ENCODE results near the gene RGS8.
A peak's percentile ranks its signal among the peaks of the same experiment; 100 is the strongest.

RGS8 gene

DNA sequence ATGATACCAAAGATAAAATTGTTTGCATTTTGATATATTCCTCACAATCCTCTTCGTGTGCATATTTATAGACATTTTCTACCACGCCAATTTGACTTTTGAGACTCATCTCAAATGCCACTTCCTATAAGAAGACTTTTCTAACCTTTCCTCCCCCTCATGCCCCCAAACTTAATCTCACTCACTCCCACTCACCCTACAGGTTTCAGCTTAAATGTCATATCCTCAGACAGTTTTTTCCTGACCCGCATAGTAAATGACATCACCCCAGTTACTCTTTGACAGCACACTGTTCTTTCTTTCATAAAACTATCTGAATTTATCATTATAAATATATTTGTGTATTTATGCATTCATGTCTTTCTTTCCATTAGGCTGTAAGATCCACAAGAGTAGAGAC is 29.6 kb upstream of the RGS8 start:
- TF ChIP-seq, protein P1, sequence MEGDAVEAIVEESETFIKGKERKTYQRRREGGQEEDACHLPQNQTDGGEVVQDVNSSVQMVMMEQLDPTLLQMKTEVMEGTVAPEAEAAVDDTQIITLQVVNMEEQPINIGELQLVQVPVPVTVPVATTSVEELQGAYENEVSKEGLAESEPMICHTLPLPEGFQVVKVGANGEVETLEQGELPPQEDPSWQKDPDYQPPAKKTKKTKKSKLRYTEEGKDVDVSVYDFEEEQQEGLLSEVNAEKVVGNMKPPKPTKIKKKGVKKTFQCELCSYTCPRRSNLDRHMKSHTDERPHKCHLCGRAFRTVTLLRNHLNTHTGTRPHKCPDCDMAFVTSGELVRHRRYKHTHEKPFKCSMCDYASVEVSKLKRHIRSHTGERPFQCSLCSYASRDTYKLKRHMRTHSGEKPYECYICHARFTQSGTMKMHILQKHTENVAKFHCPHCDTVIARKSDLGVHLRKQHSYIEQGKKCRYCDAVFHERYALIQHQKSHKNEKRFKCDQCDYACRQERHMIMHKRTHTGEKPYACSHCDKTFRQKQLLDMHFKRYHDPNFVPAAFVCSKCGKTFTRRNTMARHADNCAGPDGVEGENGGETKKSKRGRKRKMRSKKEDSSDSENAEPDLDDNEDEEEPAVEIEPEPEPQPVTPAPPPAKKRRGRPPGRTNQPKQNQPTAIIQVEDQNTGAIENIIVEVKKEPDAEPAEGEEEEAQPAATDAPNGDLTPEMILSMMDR (conservative IDR thresholded peaks at IDR 0.05): no peak
- H3K27ac ChIP-seq: no peak overlapping the region

DNA sequence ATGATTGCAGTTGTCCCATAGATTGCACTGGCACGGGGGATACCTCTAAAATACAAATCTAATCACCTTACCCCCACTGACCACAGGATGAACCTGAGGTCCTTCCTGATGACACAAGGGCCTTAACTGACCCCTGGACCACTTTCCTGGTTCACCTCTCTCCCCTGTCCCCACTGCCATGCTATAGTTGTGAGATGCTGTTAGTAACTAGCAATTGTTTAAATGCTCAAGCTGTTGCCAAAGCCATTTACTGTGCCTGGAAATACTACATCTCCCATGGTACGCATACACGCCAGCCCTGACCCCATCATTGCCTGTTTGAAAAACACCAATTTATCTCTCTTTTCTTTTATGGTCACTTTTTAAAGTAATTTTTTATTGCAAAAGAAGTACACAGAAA is 29.1 kb upstream of the RGS8 start:
- H3K27ac ChIP-seq: 0 out of 2 replicates have a peak overlapping the region, but pooled peaks have one; percentile 32
- TF ChIP-seq, protein P1 (conservative IDR thresholded peaks at IDR 0.05): no peak

DNA sequence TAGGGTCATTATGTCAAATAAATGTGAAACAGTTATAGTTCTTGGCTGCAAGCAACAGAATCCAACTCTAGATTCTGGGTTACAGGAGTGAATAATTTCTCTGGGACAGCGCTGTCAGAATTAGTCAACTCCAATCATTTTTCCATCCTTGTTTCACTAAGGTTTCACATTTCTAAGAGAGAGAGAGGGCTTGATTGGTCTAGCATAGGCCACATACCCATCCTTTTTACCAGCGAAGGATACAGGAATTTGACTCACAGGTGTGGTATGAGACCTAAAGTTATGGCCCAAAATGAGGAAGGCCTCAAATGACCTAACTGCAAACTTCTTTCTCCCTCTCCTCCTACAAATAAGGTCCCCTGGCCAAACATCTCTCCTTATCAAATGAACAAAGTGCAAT is 25.5 kb upstream of the RGS8 start:
- no peak overlapping the region for H3K27ac ChIP-seq
- TF ChIP-seq, protein P1 (conservative IDR thresholded peaks at IDR 0.05): no peak

DNA sequence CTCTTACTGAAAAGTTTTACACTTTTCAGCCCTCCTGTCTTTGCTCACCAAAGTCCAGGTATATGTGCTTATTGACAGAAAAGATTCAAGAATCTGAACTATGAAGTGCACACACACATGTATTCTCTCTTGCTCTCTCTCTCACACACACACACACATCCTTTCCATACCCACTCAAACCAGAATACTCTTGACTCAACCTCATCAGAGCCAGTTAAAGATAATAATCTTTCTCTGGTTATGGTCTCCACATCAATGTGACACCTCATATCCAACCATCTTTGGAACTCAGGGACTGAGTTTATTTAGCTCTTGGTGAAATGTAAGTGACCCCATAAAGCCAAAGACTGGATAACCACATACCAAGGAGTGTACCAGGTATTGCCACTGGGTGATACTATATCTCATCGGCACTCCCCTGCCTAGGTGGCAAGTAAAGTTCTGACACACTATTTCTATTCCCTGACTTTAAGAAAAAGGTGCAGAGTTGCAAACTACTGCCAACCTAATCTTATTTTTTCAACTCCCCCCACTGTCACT is 24.9 kb upstream of the RGS8 start:
- no peak overlapping the region for H3K27ac ChIP-seq
- TF ChIP-seq, protein P1 (conservative IDR thresholded peaks at IDR 0.05): no peak

DNA sequence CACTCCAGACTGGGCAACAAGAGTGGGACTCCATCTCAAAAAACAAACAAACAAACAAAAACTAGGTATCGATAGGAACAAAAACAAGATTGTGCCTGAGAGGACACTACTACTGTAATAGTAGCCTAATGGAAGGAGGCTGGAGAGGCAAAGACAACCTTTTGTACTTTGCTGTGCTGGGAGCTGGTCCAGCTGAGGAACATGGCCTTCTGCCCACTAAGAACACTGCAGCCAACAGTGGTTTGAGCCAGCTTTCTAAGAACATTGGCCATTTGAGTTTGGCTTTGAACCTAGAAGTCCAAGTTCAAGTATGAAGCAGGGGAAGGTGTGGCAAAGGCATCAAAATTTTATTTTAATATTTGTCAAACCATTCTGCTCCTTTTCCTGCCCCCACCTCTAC is 22.7 kb upstream of the RGS8 start:
- TF ChIP-seq, protein P1 (conservative IDR thresholded peaks at IDR 0.05): no peak
- peak overlapping the region; percentile 84; the same call in 1 of the 2 replicates for H3K27ac ChIP-seq

DNA sequence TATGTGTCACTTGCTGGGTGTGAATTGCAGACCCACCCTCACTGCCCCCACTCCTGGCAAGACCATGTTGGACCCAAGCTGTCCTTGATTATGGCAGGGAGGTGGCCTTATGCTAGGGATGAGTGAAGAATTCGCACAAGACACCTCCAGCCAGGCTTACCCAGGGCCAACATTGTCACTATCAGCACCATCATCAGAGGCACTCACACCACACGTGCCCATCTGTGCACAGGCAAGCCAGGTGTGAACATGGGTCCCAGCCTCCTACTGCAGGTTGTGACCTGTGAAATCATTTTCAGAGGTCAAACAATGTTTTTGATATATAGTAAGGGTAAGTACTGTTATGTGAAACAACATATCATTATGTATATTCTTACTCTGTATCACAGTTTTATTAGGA is 20.3 kb upstream of the RGS8 start:
- peak overlapping the region; percentile 84 for H3K27ac ChIP-seq

DNA sequence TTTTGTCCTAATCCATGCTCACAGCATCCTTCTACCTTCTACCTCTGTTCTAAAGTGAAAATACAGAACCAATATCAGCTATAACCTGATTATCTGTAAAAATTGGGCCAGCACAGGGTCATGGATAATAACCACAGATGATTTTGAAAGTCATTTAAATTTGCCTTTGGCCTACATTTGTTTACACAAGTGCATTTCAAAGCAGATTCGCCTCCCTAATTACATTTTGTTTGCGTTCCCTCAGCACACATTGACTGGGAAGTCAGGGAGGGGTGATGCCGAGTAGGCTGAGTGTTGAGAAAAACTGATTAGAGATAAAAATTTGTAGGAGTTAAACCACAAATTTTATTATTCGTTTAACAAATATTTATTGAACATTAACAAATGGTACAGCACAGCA is 19.2 kb upstream of the RGS8 start:
- H3K27ac ChIP-seq: peak overlapping the region; percentile 84
- TF ChIP-seq, protein P1 (conservative IDR thresholded peaks at IDR 0.05): no peak

More for the DNA sequence above, 20.3 kb upstream of the RGS8 start:
- TF ChIP-seq, protein P1 (conservative IDR thresholded peaks at IDR 0.05): no peak

All from VCaP (cell line).